B cell (primary cell): ENCODE data around the gene NBAS.

Experiments
- EZH2 ChIP-seq: IDR thresholded peaks from 2 replicates; pipeline ENCODE4 v1.6.1; 2012; ENCODE audit warnings: borderline replicate concordance, low read depth, mild to moderate bottlenecking, moderate library complexity, low read length; ENCODE audit not compliant: insufficient read depth, poor library complexity, severe bottlenecking
- TF ChIP-seq, protein P1 (sequence below): fragments of 200-600 bp; IDR thresholded peaks from one replicate; pipeline ENCODE4 v1.8.0; 2022; ENCODE audit warnings: antibody characterized with exemption, mild to moderate bottlenecking

DNA sequence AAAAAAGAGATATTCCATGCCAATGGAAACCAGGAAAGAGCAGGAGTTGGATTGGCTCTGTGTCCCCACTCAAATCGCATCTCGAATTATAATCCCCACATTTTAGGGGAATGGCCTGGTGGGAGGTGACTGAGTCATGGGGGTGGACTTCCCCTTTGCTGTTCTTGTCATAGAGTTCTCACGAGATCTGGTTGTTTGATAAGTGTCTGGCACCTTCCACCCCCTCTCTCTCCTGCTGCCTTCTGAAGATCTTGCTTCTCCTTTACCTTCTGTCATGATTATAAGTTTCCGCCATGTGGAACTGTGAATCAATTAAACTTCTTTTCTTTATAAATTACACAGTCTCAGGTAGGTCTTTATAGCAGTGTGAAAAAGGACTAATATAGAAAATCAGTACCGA, 355.6 kb downstream of the NBAS start:
- TF ChIP-seq, protein P1, sequence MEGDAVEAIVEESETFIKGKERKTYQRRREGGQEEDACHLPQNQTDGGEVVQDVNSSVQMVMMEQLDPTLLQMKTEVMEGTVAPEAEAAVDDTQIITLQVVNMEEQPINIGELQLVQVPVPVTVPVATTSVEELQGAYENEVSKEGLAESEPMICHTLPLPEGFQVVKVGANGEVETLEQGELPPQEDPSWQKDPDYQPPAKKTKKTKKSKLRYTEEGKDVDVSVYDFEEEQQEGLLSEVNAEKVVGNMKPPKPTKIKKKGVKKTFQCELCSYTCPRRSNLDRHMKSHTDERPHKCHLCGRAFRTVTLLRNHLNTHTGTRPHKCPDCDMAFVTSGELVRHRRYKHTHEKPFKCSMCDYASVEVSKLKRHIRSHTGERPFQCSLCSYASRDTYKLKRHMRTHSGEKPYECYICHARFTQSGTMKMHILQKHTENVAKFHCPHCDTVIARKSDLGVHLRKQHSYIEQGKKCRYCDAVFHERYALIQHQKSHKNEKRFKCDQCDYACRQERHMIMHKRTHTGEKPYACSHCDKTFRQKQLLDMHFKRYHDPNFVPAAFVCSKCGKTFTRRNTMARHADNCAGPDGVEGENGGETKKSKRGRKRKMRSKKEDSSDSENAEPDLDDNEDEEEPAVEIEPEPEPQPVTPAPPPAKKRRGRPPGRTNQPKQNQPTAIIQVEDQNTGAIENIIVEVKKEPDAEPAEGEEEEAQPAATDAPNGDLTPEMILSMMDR: no peak
- TF ChIP-seq EZH2: no peak
